ENCODE measurements around the gene ZBTB16. TPM values are rescaled to one million over a fixed set of nuclear protein-coding genes. Genes with fewer than 3 reads are reported as not detected.

ZBTB16 gene, protein sequence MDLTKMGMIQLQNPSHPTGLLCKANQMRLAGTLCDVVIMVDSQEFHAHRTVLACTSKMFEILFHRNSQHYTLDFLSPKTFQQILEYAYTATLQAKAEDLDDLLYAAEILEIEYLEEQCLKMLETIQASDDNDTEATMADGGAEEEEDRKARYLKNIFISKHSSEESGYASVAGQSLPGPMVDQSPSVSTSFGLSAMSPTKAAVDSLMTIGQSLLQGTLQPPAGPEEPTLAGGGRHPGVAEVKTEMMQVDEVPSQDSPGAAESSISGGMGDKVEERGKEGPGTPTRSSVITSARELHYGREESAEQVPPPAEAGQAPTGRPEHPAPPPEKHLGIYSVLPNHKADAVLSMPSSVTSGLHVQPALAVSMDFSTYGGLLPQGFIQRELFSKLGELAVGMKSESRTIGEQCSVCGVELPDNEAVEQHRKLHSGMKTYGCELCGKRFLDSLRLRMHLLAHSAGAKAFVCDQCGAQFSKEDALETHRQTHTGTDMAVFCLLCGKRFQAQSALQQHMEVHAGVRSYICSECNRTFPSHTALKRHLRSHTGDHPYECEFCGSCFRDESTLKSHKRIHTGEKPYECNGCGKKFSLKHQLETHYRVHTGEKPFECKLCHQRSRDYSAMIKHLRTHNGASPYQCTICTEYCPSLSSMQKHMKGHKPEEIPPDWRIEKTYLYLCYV
- 1 to 10 TPM; 4.6 to 9.6 TPM for polyA plus RNA-seq

DNA sequence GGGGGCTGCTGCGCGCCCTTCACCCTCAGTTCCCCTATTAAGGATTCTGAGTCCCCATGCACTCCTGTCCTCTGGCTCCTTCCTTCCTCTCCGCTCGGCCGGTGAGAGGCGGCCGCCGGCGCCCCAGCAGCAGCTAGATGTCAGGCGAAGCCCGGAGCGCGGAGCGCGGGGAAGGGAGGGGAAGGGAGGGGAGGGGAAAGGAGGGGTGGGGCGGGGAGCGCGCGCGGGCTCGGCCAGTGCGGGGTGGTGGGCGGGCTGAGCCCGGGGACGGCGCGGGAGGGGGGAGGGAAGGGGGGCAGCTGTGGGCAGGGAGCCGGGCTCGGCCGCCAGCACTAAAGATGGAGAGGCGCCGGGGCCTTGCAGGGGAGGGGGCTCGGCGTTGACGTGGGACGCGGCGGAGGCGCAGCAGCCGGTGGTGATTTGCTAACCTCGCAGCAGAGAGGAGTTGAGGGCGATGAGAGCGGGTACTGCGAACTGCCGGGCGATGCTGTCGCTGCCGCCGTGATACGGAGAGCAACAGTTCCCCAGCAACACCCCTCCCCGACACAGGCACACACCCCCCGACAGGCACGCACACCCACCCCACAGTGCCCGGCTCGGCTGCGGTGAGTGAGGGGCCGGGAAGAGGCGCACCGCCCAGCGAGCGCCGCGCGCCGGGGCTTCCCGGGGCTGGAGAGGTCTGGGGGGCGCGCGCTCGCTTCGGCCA is at the start of gene ZBTB16:
Gene ZBTB16, plus strand, starts transcription at position 434 of the 706 bp plus-strand sequence. CDS start 3,590 bp downstream, outside the sequence.
- peak within 1 kb of the TSS; percentile 79 to 85 for H3K4me3 ChIP-seq (ENCODE audit: low read depth in 1 of 2, low read length in 2 of 2)
- no peaks in the 10 kb centered on the region for H3K9me3 ChIP-seq (ENCODE audit: control insufficient read depth in 2 of 2, insufficient read depth in 1 of 2, low read depth in 1 of 2, low read length in 1 of 2)
- H3K4me1 ChIP-seq (ENCODE audit: control insufficient read depth in 2 of 2, insufficient read depth in 2 of 2, low read length in 1 of 2) = peaks cover 12 to 20% of the 10 kb centered on the region in 2 donors
- H3K36me3 ChIP-seq (ENCODE audit: control insufficient read depth in 2 of 2, insufficient read depth in 2 of 2, low read length in 1 of 2) = peaks cover 0 to 14% of the 10 kb centered on the region in 2 donors
- no peaks in the 10 kb centered on the region for H3K27me3 ChIP-seq (ENCODE audit: control insufficient read depth in 1 of 2, insufficient read depth in 2 of 2, low read length in 2 of 2)
- 1% methylated on average over 43 to 71 of the region's 71 CpGs for WGBS, 2 donors
- peak within 1 kb of the TSS; percentile 80 to 88 for H3K27ac ChIP-seq (ENCODE audit: low read depth in 2 of 2, low read length in 1 of 2)

DNA sequence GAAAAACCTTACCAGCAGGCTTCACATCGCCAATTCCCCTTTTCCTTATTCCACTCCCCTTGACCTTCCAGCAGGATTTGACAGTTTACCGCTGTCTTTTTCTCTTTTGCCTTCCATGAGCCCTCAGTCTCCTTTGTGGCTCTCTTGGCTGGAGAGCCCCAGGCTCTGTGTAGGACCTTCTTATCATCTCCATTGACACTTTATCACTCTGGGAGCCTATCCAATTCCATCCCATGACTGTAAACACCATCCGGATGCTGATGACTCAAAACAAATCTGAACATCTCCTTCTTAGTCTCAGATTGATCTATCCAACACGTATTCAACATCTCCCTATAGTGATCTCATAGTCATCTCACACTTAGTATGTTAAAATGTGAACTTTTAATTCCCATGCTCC is 48.6 kb upstream of the ZBTB16 start:
- H3K9me3 ChIP-seq (ENCODE audit: control insufficient read depth in 2 of 2, insufficient read depth in 1 of 2, low read depth in 1 of 2, low read length in 1 of 2) = no peaks in the 10 kb centered on the region
- no peaks in the 10 kb centered on the region for H3K4me1 ChIP-seq (ENCODE audit: control insufficient read depth in 2 of 2, insufficient read depth in 2 of 2, low read length in 1 of 2)
- no peaks in the 10 kb centered on the region for H3K36me3 ChIP-seq (ENCODE audit: control insufficient read depth in 2 of 2, insufficient read depth in 2 of 2, low read length in 1 of 2)
- H3K27me3 ChIP-seq (ENCODE audit: control insufficient read depth in 1 of 2, insufficient read depth in 2 of 2, low read length in 2 of 2) = no peaks in the 10 kb centered on the region
- WGBS, 2 donors = 64 to 71% methylated on average over 4 of the region's 4 CpGs
- no peak overlapping the region for H3K27ac ChIP-seq (ENCODE audit: low read depth in 2 of 2, low read length in 1 of 2)
- no peak overlapping the region for H3K4me3 ChIP-seq (ENCODE audit: low read depth in 1 of 2, low read length in 2 of 2)

DNA sequence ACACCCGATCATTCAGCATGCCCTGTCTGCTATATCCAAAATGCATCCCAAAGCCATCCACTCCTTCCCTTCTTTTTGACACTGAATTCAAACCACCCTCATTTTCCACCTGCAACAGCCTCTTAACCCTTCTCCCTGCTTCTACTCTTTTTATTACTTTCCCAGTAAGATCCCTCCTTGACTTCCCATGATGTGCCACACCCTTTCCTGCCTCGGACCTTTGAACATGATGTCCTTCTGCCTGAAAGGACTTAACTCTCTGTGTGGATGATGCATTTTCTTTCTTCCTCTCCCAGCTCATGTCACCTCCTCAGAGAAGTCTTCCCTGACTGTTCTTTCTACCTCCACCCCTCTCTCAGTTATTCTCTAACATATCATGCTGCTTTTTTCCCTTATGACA is 48.1 kb upstream of the ZBTB16 start:
- Histone ChIP-seq H3K27me3 (ENCODE audit: control insufficient read depth in 1 of 2, insufficient read depth in 2 of 2, low read length in 2 of 2) (no peaks in the 10 kb centered on the region), H3K4me3 (ENCODE audit: low read depth in 1 of 2, low read length in 2 of 2) (no peak overlapping the region), H3K36me3 (ENCODE audit: control insufficient read depth in 2 of 2, insufficient read depth in 2 of 2, low read length in 1 of 2) (no peaks in the 10 kb centered on the region), H3K9me3 (ENCODE audit: control insufficient read depth in 2 of 2, insufficient read depth in 1 of 2, low read depth in 1 of 2, low read length in 1 of 2) (no peaks in the 10 kb centered on the region), H3K27ac (ENCODE audit: low read depth in 2 of 2, low read length in 1 of 2) (no peak overlapping the region), H3K4me1 (ENCODE audit: control insufficient read depth in 2 of 2, insufficient read depth in 2 of 2, low read length in 1 of 2) (no peaks in the 10 kb centered on the region)
- WGBS, 2 donors = 52 to 54% methylated on average over 2 of the region's 2 CpGs

DNA sequence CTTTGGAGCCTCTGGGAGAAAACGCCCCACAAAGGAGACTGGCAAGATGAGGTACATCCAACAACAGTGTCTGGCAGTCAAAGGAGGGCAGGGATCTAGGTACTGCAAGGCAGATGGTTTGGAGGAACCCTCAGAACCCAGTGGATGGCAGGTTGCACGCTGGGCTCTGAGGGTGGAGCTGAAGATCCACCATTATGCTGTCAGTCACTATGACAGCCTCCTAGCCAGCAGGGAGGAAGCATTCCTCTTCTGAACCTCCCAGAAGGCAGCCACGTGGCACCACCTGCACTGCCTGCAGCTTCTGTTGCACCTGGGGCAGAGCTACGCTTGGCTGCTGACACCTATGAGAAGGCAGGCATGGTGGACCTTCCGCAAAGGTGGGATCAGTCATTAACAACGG is 44.4 kb upstream of the ZBTB16 start:
- no peaks in the 10 kb centered on the region for H3K4me1 ChIP-seq (ENCODE audit: control insufficient read depth in 2 of 2, insufficient read depth in 2 of 2, low read length in 1 of 2)
- no peak overlapping the region for H3K4me3 ChIP-seq (ENCODE audit: low read depth in 1 of 2, low read length in 2 of 2)
- no peaks in the 10 kb centered on the region for H3K27me3 ChIP-seq (ENCODE audit: control insufficient read depth in 1 of 2, insufficient read depth in 2 of 2, low read length in 2 of 2)
- H3K36me3 ChIP-seq (ENCODE audit: control insufficient read depth in 2 of 2, insufficient read depth in 2 of 2, low read length in 1 of 2) = no peaks in the 10 kb centered on the region
- no peak overlapping the region for H3K27ac ChIP-seq (ENCODE audit: low read depth in 2 of 2, low read length in 1 of 2)
- no peaks in the 10 kb centered on the region for H3K9me3 ChIP-seq (ENCODE audit: control insufficient read depth in 2 of 2, insufficient read depth in 1 of 2, low read depth in 1 of 2, low read length in 1 of 2)
- 52 to 53% methylated on average over 6 of the region's 6 CpGs for WGBS, 2 donors

DNA sequence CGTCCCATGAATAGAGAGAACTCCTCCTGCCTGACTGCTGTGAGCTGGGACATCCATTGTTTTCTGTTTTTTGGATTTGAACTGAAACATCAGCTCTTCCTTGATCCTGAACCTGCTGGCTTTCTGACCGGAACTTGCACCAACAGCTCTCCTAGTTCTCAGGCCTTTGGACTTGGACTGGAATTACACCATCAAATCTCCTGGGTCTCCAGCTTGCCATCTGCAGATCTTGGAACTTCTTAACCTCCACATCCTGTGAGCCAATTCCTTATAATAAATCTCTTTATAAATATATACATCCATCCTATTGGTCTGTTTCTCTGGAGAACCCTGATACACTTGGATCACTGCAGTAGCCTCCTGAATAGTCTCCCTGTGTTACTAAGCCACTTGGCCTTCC is 42.5 kb upstream of the ZBTB16 start:
- 89 to 92% methylated on average over 2 of the region's 2 CpGs for WGBS, 2 donors
- Histone ChIP-seq H3K27ac (ENCODE audit: low read depth in 2 of 2, low read length in 1 of 2) (no peak overlapping the region), H3K9me3 (ENCODE audit: control insufficient read depth in 2 of 2, insufficient read depth in 1 of 2, low read depth in 1 of 2, low read length in 1 of 2) (no peaks in the 10 kb centered on the region), H3K4me1 (ENCODE audit: control insufficient read depth in 2 of 2, insufficient read depth in 2 of 2, low read length in 1 of 2) (no peaks in the 10 kb centered on the region), H3K36me3 (ENCODE audit: control insufficient read depth in 2 of 2, insufficient read depth in 2 of 2, low read length in 1 of 2) (no peaks in the 10 kb centered on the region), H3K27me3 (ENCODE audit: control insufficient read depth in 1 of 2, insufficient read depth in 2 of 2, low read length in 2 of 2) (no peaks in the 10 kb centered on the region), H3K4me3 (ENCODE audit: low read depth in 1 of 2, low read length in 2 of 2) (no peak overlapping the region)

DNA sequence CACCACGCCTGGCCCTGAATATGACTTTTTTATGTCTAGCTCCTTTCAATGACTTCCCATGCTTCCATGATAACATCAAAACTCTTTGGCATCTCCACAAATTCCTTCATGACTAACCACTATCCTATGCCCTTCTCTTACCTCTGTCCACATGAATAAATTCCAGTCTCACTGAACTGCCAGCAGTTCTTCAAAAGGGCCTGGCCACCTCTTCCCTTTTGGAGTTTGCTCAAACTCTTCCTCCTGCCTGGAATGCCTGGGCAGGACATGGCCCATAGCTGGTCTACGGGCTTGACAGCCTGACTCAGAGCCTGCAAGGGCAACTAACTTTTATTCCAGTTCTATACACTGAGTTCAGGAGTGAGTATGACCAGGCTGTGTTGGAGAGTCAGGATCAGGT is 41.8 kb upstream of the ZBTB16 start:
- H3K4me3 ChIP-seq (ENCODE audit: low read depth in 1 of 2, low read length in 2 of 2) = no peak overlapping the region
- no peaks in the 10 kb centered on the region for H3K9me3 ChIP-seq (ENCODE audit: control insufficient read depth in 2 of 2, insufficient read depth in 1 of 2, low read depth in 1 of 2, low read length in 1 of 2)
- H3K27ac ChIP-seq (ENCODE audit: low read depth in 2 of 2, low read length in 1 of 2) = no peak overlapping the region
- H3K36me3 ChIP-seq (ENCODE audit: control insufficient read depth in 2 of 2, insufficient read depth in 2 of 2, low read length in 1 of 2) = no peaks in the 10 kb centered on the region
- H3K27me3 ChIP-seq (ENCODE audit: control insufficient read depth in 1 of 2, insufficient read depth in 2 of 2, low read length in 2 of 2) = no peaks in the 10 kb centered on the region
- H3K4me1 ChIP-seq (ENCODE audit: control insufficient read depth in 2 of 2, insufficient read depth in 2 of 2, low read length in 1 of 2) = no peaks in the 10 kb centered on the region
- 45 to 49% methylated on average over 2 of the region's 2 CpGs for WGBS, 2 donors

DNA sequence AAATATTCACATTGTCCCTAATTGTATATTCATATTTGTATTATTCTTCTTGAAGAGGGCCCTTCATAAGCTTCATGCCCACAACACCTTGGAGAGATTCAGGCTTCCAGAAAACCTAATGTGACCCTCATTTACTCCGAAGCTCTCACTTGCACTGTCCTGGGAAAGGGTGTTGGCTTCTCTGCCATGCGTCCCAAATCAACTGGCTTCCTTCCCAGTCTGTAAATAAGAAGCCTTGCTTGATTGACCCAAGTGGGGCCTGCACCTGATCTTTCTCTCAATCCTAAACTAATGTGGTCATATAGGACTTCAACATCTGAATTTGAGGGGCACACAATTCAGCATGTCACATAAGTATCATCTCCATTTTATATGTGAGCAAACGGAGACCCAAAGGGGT is 40.5 kb upstream of the ZBTB16 start:
- Histone ChIP-seq H3K36me3 (ENCODE audit: control insufficient read depth in 2 of 2, insufficient read depth in 2 of 2, low read length in 1 of 2) (no peaks in the 10 kb centered on the region), H3K4me1 (ENCODE audit: control insufficient read depth in 2 of 2, insufficient read depth in 2 of 2, low read length in 1 of 2) (no peaks in the 10 kb centered on the region), H3K27me3 (ENCODE audit: control insufficient read depth in 1 of 2, insufficient read depth in 2 of 2, low read length in 2 of 2) (no peaks in the 10 kb centered on the region), H3K27ac (ENCODE audit: low read depth in 2 of 2, low read length in 1 of 2) (no peak overlapping the region), H3K9me3 (ENCODE audit: control insufficient read depth in 2 of 2, insufficient read depth in 1 of 2, low read depth in 1 of 2, low read length in 1 of 2) (no peaks in the 10 kb centered on the region), H3K4me3 (ENCODE audit: low read depth in 1 of 2, low read length in 2 of 2) (no peak overlapping the region)
- WGBS, 2 donors = 64 to 83% methylated on average over 3 of the region's 3 CpGs

DNA sequence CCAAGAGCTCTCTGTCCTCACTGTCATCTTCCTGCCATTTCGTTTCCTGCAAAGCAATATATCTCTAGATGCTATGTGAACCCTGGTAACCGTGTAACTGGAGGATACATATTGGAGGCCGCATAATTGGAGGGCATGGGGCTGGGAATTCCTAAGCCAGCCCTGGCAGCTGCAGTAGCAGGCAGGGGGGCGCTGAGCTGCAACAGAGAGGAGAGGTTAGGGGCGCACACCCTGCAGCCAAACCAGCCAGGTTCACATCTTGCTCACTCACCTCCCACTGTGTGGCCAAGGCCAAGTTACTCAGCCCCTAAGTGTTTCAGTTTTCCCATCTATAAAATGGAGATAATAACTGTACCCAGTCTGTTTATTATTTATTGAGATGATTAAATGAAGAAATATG is 39.9 kb upstream of the ZBTB16 start:
- WGBS, 2 donors = 87 to 90% methylated on average over 5 of the region's 5 CpGs

DNA sequence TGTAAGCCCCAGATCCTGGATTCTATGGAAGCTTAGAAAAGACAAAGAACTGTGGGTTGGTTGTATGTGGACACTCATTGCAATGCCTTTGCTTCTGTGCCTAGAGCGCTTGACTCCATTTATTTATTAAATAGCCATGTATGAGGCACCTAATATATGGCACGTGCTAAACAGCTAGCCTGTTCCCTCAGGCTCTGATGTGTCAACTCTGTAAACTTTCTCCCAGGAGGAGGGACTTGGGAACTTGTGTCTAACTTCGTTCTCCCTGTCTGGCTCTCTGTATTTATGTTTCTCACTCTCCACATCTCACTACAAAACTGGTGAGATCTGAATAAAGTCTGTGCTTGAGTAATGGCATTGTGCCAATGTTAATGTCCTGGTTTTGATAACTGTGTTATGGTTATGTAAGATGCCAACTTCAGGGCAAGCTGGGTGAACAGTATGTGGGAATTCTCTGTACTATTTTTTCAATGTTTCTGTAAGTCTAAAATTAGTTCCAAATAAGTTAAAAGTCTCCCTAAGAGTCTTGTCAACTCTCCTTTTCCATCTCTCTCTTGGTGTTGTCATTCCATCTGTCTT is 34.1 kb upstream of the ZBTB16 start:
- Histone ChIP-seq H3K36me3 (ENCODE audit: control insufficient read depth in 2 of 2, insufficient read depth in 2 of 2, low read length in 1 of 2) (no peaks in the 10 kb centered on the region), H3K27me3 (ENCODE audit: control insufficient read depth in 1 of 2, insufficient read depth in 2 of 2, low read length in 2 of 2) (no peaks in the 10 kb centered on the region), H3K27ac (ENCODE audit: low read depth in 2 of 2, low read length in 1 of 2) (no peak overlapping the region), H3K4me3 (ENCODE audit: low read depth in 1 of 2, low read length in 2 of 2) (no peak overlapping the region), H3K9me3 (ENCODE audit: control insufficient read depth in 2 of 2, insufficient read depth in 1 of 2, low read depth in 1 of 2, low read length in 1 of 2) (no peaks in the 10 kb centered on the region), H3K4me1 (ENCODE audit: control insufficient read depth in 2 of 2, insufficient read depth in 2 of 2, low read length in 1 of 2) (no peaks in the 10 kb centered on the region)
- WGBS, 2 donors = 44 to 49% methylated on average over 3 of the region's 3 CpGs

More for the DNA sequence above, 39.9 kb upstream of the ZBTB16 start:
- H3K27ac ChIP-seq (ENCODE audit: low read depth in 2 of 2, low read length in 1 of 2) = no peak overlapping the region
- H3K4me1 ChIP-seq (ENCODE audit: control insufficient read depth in 2 of 2, insufficient read depth in 2 of 2, low read length in 1 of 2) = no peaks in the 10 kb centered on the region
- H3K27me3 ChIP-seq (ENCODE audit: control insufficient read depth in 1 of 2, insufficient read depth in 2 of 2, low read length in 2 of 2) = no peaks in the 10 kb centered on the region
- H3K4me3 ChIP-seq (ENCODE audit: low read depth in 1 of 2, low read length in 2 of 2) = no peak overlapping the region
- H3K36me3 ChIP-seq (ENCODE audit: control insufficient read depth in 2 of 2, insufficient read depth in 2 of 2, low read length in 1 of 2) = no peaks in the 10 kb centered on the region
- no peaks in the 10 kb centered on the region for H3K9me3 ChIP-seq (ENCODE audit: control insufficient read depth in 2 of 2, insufficient read depth in 1 of 2, low read depth in 1 of 2, low read length in 1 of 2)
